DND-41 (cell line): Measurements from ENCODE around the gene PCF11.
"Not testable (repeated sequence)": the region's sequence is repeated elsewhere in the genome, so short reads cannot be mapped to it uniquely, and the experiment has no call there.

ENCODE experiments used
- ATAC-seq: fragments of 200-7000 bp; cut with Tn5 transposase; 3 replicates; pipeline ENCODE4 v1.9.1; 2021; ENCODE audit warnings: low read depth; ENCODE audit not compliant: insufficient read depth
- DNase-seq: peaks from one replicate; pipeline ENCODE4 v3.0.0-alpha.2; 2020
- H2AFZ ChIP-seq: 2 replicates; pipeline ENCODE4 v1.6.0; 2012; ENCODE audit warnings: low read depth, low read length
- H3K27ac ChIP-seq: 2 replicates; pipeline ENCODE4 v1.5.1; 2012; ENCODE audit warnings: low read length, inconsistent platforms
- H3K27me3 ChIP-seq: fragments of 200-600 bp; sonication (generic); 2 replicates; pipeline ENCODE4 v1.6.0; 2012; ENCODE audit warnings: low read length, mild to moderate bottlenecking, inconsistent platforms; ENCODE audit not compliant: insufficient read depth, poor library complexity
- H3K36me3 ChIP-seq: 2 replicates; pipeline ENCODE4 v1.5.1; 2012; ENCODE audit warnings: low read length, inconsistent platforms; ENCODE audit not compliant: insufficient read depth
- H3K4me1 ChIP-seq: 2 replicates; pipeline ENCODE4 v1.5.1; 2012; ENCODE audit warnings: mild to moderate bottlenecking, low read length; ENCODE audit not compliant: insufficient read depth
- H3K4me2 ChIP-seq: 2 replicates; pipeline ENCODE4 v1.6.0; 2012; ENCODE audit warnings: mild to moderate bottlenecking, moderate library complexity, low read length, inconsistent platforms; ENCODE audit not compliant: insufficient read depth
- H3K4me3 ChIP-seq, 2 experiments: fragments of 200-600 bp in 1 of 2; shearing (Covaris generic) in 1 of 2; 2 replicates each; pipeline ENCODE4 v1.5.1; 2012 to 2016; ENCODE audit warnings: inconsistent platforms in 2 of 2, low read length in 2 of 2, mild to moderate bottlenecking in 2 of 2, low read depth in 1 of 2, moderate library complexity in 1 of 2
- H3K79me2 ChIP-seq: 2 replicates; pipeline ENCODE4 v1.6.0; 2012; ENCODE audit warnings: low read length, inconsistent platforms; ENCODE audit not compliant: insufficient read depth
- H3K9ac ChIP-seq: 2 replicates; pipeline ENCODE4 v1.6.0; 2012; ENCODE audit warnings: low read depth, mild to moderate bottlenecking, inconsistent platforms, low read length, moderate library complexity
- H3K9me3 ChIP-seq: 2 replicates; pipeline ENCODE4 v1.5.1; 2012; ENCODE audit warnings: low read length, moderate library complexity, mild to moderate bottlenecking, inconsistent platforms; ENCODE audit not compliant: insufficient read depth, severe bottlenecking
- H4K20me1 ChIP-seq: 2 replicates; pipeline ENCODE4 v1.6.0; 2012; ENCODE audit warnings: low read length; ENCODE audit not compliant: insufficient read depth
- CTCF ChIP-seq: IDR thresholded peaks from 2 replicates; pipeline ENCODE4 v1.5.1; 2012; ENCODE audit warnings: borderline replicate concordance, low read length, moderate library complexity, mild to moderate bottlenecking; ENCODE audit not compliant: poor library complexity, severe bottlenecking; ENCODE audit errors: extremely low read depth
- EZH2 ChIP-seq: IDR thresholded peaks from 3 replicates; pipeline ENCODE4 v1.6.1; 2012; ENCODE audit warnings: borderline replicate concordance, low read depth, mild to moderate bottlenecking, moderate library complexity, low read length, inconsistent platforms; ENCODE audit not compliant: severe bottlenecking

The PCF11 gene

GRCh38 chr11:83132191-83132590 is 24.7 kb upstream of the PCF11 start:
- no peaks in the 10 kb centered on the region for H3K36me3 ChIP-seq
- H3K27ac ChIP-seq, result no peak overlapping the region
- H3K27me3 ChIP-seq, result no peaks in the 10 kb centered on the region
- TF ChIP-seq CTCF (no peak), EZH2 (no peak)
- ATAC-seq (no peak), DNase-seq (no peak)
- H4K20me1 ChIP-seq, result no peaks in the 10 kb centered on the region
- no peak overlapping the region for H2AFZ ChIP-seq
- no peaks in the 10 kb centered on the region for H3K4me1 ChIP-seq
- H3K4me2 ChIP-seq, result no peak overlapping the region
- H3K4me3 ChIP-seq, result no peak overlapping the region
- no peaks in the 10 kb centered on the region for H3K79me2 ChIP-seq
- no peaks in the 10 kb centered on the region for H3K9me3 ChIP-seq
- no peak overlapping the region for H3K9ac ChIP-seq

GRCh38 chr11:83133266-83133665 is 23.7 kb upstream of the PCF11 start:
- not testable (repeated sequence) for H4K20me1 ChIP-seq, H3K4me2 ChIP-seq, H2AFZ ChIP-seq, H3K27me3 ChIP-seq, DNase-seq, H3K27ac ChIP-seq, H3K4me1 ChIP-seq, H3K79me2 ChIP-seq, H3K4me3 ChIP-seq, ATAC-seq, H3K36me3 ChIP-seq, H3K9me3 ChIP-seq, H3K9ac ChIP-seq

- Histone ChIP-seq H3K36me3 (no peaks in the 10 kb centered on the region), H3K27me3 (no peaks in the 10 kb centered on the region), H2AFZ (no peak overlapping the region), H4K20me1 (no peaks in the 10 kb centered on the region), H3K4me2 (no peak overlapping the region), H3K4me1 (no peaks in the 10 kb centered on the region), H3K9ac (no peak overlapping the region), H3K4me3 (no peak overlapping the region), H3K27ac (no peak overlapping the region), H3K9me3 (no peaks in the 10 kb centered on the region), H3K79me2 (no peaks in the 10 kb centered on the region)
- ATAC-seq (no peak), DNase-seq (no peak)
- TF ChIP-seq EZH2, result no peak
- no peak for TF ChIP-seq CTCF
Observed at GRCh38 chr11:83139310-83139709, 17.6 kb upstream of the PCF11 start.

- Histone ChIP-seq H3K9ac (no peak overlapping the region), H4K20me1 (no peaks in the 10 kb centered on the region), H3K27me3 (no peaks in the 10 kb centered on the region), H2AFZ (no peak overlapping the region), H3K4me1 (no peaks in the 10 kb centered on the region), H3K27ac (no peak overlapping the region), H3K9me3 (no peaks in the 10 kb centered on the region), H3K4me2 (no peak overlapping the region), H3K79me2 (no peaks in the 10 kb centered on the region), H3K36me3 (no peaks in the 10 kb centered on the region), H3K4me3 (no peak overlapping the region)
- no peak for TF ChIP-seq EZH2
- DNase-seq, result no peak
- ATAC-seq, result no peak
Observed at GRCh38 chr11:83140691-83141455, 16.1 kb upstream of the PCF11 start.
